Peyer's patch (tissue), 4 donors: ENCODE results near the gene DCST2.

Experiments
- POLR2A ChIP-seq, 2 donors: fragments of 450-650 bp; IDR thresholded peaks; one replicate each; pipeline ENCODE4 v1.5.1; 2017; ENCODE audit warnings: antibody characterized with exemption in 2 of 2, mild to moderate bottlenecking in 2 of 2, moderate library complexity in 2 of 2
- TF ChIP-seq, protein P1 (sequence below), 6 experiments: fragments of 450-650 bp in 4 of 6; fragments of 200-600 bp in 2 of 6; sonication (generic) in 1 of 6; IDR thresholded peaks; one replicate each; pipeline ENCODE4 v1.5.1; 2017 to 2019; ENCODE audit warnings: antibody characterized with exemption in 6 of 6, mild to moderate bottlenecking in 3 of 6, moderate library complexity in 1 of 6

GRCh38 chr1:155029513-155030242, 3.9 kb downstream of the DCST2 start:
- TF ChIP-seq POLR2A (IDR thresholded peaks at IDR 0.05): no peak
- TF ChIP-seq, protein P1, sequence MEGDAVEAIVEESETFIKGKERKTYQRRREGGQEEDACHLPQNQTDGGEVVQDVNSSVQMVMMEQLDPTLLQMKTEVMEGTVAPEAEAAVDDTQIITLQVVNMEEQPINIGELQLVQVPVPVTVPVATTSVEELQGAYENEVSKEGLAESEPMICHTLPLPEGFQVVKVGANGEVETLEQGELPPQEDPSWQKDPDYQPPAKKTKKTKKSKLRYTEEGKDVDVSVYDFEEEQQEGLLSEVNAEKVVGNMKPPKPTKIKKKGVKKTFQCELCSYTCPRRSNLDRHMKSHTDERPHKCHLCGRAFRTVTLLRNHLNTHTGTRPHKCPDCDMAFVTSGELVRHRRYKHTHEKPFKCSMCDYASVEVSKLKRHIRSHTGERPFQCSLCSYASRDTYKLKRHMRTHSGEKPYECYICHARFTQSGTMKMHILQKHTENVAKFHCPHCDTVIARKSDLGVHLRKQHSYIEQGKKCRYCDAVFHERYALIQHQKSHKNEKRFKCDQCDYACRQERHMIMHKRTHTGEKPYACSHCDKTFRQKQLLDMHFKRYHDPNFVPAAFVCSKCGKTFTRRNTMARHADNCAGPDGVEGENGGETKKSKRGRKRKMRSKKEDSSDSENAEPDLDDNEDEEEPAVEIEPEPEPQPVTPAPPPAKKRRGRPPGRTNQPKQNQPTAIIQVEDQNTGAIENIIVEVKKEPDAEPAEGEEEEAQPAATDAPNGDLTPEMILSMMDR (IDR thresholded peaks at IDR 0.05): no peak
